ENCODE results near the gene MICAL3. TPM values are rescaled to one million over a fixed set of nuclear protein-coding genes. Genes with fewer than 3 reads are reported as not detected.

The MICAL3 gene
- polyA plus RNA-seq, 1 donor from 2014 or later = 28.1 TPM

GRCh38 chr22:17924735-17925364 lies 99.5 kb downstream of the MICAL3 start:
- no peak for TF ChIP-seq RAD21 (conservative IDR thresholded peaks at IDR 0.05)
- TF ChIP-seq MXI1 (conservative IDR thresholded peaks at IDR 0.05; ENCODE audit: poor library complexity, severe bottlenecking) = no peak
- TF ChIP-seq POLR2AphosphoS5 (IDR thresholded peaks at IDR 0.05) = no peak
- no peak for TF ChIP-seq TAF1 (IDR thresholded peaks at IDR 0.05; ENCODE audit: low read depth)
- TF ChIP-seq REST (IDR thresholded peaks at IDR 0.05; ENCODE audit: borderline replicate concordance) = no peak
- TF ChIP-seq CTCF (IDR thresholded peaks at IDR 0.05; ENCODE audit: poor library complexity, severe bottlenecking) = no peak
- Histone ChIP-seq H3K79me2 (replicated peaks; ENCODE audit: insufficient read depth, low read length) (peaks cover 7% of the 10 kb centered on the region), H3K4me2 (ENCODE audit: low read length) (no peak overlapping the region), H3K9me3 (ENCODE audit: low read length) (no peaks in the 10 kb centered on the region), H3K9me2 (ENCODE audit: insufficient read depth, low read length) (no peaks in the 10 kb centered on the region), H3K27me3 (ENCODE audit: insufficient read depth, low read depth, low read length) (no peaks in the 10 kb centered on the region), H3K27ac (ENCODE audit: low read length) (no peak overlapping the region), H3K9ac (ENCODE audit: low read length) (no peak overlapping the region), H3F3A (ENCODE audit: insufficient read depth, low read length, poor library complexity, severe bottlenecking) (no peaks in the 10 kb centered on the region), H2AFZ (ENCODE audit: low read depth, low read length) (no peak overlapping the region), H3K4me3 (ENCODE audit: low read length) (no peak overlapping the region), H3K36me3 (ENCODE audit: insufficient read depth, low read length) (no peaks in the 10 kb centered on the region), H4K20me1 (ENCODE audit: insufficient read depth) (peaks cover 3% of the 10 kb centered on the region)

GRCh38 chr22:17924076-17924475 lies 100.3 kb downstream of the MICAL3 start:
- no peaks in the 10 kb centered on the region for H3K36me3 ChIP-seq (ENCODE audit: insufficient read depth, low read length)
- H2AFZ ChIP-seq (ENCODE audit: low read depth, low read length) = no peak overlapping the region
- H3K9ac ChIP-seq (ENCODE audit: low read length) = no peak overlapping the region
- no peak overlapping the region for H3K4me3 ChIP-seq (ENCODE audit: low read length)
- H3F3A ChIP-seq (ENCODE audit: insufficient read depth, low read length, poor library complexity, severe bottlenecking) = no peaks in the 10 kb centered on the region
- H4K20me1 ChIP-seq (ENCODE audit: insufficient read depth) = peaks cover 3% of the 10 kb centered on the region
- H3K9me2 ChIP-seq (ENCODE audit: insufficient read depth, low read length) = no peaks in the 10 kb centered on the region
- H3K4me2 ChIP-seq (ENCODE audit: low read length) = no peak overlapping the region
- no peak overlapping the region for H3K27ac ChIP-seq (ENCODE audit: low read length)
- H3K9me3 ChIP-seq (ENCODE audit: low read length) = no peaks in the 10 kb centered on the region
- TF ChIP-seq CTCF (IDR thresholded peaks at IDR 0.05; ENCODE audit: poor library complexity, severe bottlenecking) (no peak), EZH2 (IDR thresholded peaks at IDR 0.05; ENCODE audit: borderline replicate concordance, insufficient read depth, low read length, poor library complexity, severe bottlenecking) (no peak), TAF1 (IDR thresholded peaks at IDR 0.05; ENCODE audit: low read depth) (no peak), RAD21 (conservative IDR thresholded peaks at IDR 0.05) (no peak), POLR2AphosphoS5 (IDR thresholded peaks at IDR 0.05) (no peak), REST (IDR thresholded peaks at IDR 0.05; ENCODE audit: borderline replicate concordance) (no peak), EP300 (conservative IDR thresholded peaks at IDR 0.05; ENCODE audit: poor library complexity, severe bottlenecking) (no peak), SMC3 (conservative IDR thresholded peaks at IDR 0.05; ENCODE audit: poor library complexity) (no peak), MXI1 (conservative IDR thresholded peaks at IDR 0.05; ENCODE audit: poor library complexity, severe bottlenecking) (no peak)
- H3K27me3 ChIP-seq (ENCODE audit: insufficient read depth, low read depth, low read length) = no peaks in the 10 kb centered on the region
- H3K79me2 ChIP-seq (replicated peaks; ENCODE audit: insufficient read depth, low read length) = peaks cover 7% of the 10 kb centered on the region

All from neural cell (in vitro differentiated cells).